ENCODE measurements around the gene PTPA. TPM values are rescaled to one million over a fixed set of nuclear protein-coding genes. Genes with fewer than 3 reads are reported as not detected.
A peak's percentile ranks its signal among the peaks of the same experiment; 100 is the strongest.
"Not testable (repeated sequence)": the region's sequence is repeated elsewhere in the genome, so short reads cannot be mapped to it uniquely, and the experiment has no call there.

Gene PTPA
- total RNA-seq, 2 experiments from 2014 or later, result 83.0 to 94.5 TPM

DNA sequence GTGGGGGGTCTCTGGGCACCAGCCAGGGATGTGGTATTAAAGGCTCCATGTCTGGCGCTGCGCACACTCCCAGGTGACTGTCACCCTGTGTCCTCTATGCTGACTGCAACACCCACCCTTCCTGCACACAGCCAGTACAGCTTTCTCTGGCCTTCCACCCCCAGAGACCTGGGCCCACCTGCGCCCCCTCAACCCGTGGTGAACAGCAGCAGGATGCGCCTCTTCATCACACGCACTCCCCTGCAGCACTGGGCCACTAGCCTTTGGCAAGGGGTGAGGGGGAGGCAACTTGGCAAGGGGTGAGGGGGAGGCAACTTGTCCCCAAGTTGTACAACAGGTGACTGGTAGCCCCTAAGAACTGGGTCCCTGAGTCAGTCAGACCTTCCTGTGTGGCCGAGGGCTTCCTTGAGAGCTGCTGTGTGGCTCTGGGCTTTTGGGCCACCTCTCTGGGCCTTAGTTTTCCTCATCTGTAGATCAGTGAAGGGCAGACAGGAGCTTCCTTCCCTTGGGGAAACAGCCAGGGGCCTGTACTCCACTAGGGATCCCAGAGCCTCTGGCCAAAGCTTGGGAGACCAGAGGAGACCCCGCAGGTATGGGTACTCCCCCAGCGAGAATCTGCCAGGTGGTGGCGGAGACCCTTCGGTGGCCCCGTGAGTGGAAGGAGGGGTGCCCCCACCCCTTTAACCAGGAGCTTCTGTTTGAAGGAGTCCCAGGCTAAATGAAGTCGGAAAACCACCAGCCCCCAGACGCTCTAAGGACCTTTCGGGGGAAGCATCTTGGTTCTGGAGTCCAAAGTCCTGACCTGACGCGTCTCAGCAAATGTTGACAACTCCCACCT is 5.1 kb upstream of the PTPA start:
- H3K4me3 Mint-ChIP-seq, result no peak overlapping the region
- H3K27me3 Mint-ChIP-seq (ENCODE audit: low read depth), result no peaks in the 10 kb centered on the region
- intact Hi-C loops (cut with micrococcal nuclease), result no loop called here
- H3K27ac Mint-ChIP-seq, result no peak overlapping the region
- DNase-seq, result no peak
- peaks cover 8% of the 10 kb centered on the region for H3K4me1 Mint-ChIP-seq (ENCODE audit: low read depth)
- H3K9me3 Mint-ChIP-seq, result no peaks in the 10 kb centered on the region
- CTCF ChIA-PET, result interaction anchor here (0.8 to 1.0 kb wide), 2 partner anchors 25 to 400 kb away, joined by 3 to 4 read pairs; no protein-coding TSS in a partner anchor
- H3K36me3 Mint-ChIP-seq (ENCODE audit: low read depth), result no peaks in the 10 kb centered on the region

DNA sequence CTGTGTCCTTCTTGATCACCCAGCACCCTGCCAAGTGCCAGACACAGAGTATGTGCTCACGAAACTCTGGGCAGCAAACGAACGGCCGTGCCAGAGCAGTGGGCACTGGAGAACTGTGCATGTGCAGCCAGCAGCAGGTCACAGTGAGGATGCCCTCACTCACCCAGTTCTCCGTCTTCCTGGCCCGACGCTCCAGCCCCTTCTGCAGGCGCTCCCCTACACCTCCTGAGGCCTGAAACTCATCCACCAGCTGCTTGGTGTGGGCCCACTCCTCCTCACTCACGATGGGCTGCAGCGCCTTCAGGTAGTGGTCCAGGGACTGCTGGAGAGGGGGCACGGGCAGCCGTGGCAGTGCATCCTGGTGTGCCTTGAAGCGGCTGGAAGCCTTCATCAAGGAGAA is 3.6 kb upstream of the PTPA start:
- no peaks in the 10 kb centered on the region for H3K36me3 Mint-ChIP-seq (ENCODE audit: low read depth)
- no peaks in the 10 kb centered on the region for H3K9me3 Mint-ChIP-seq
- H3K4me3 Mint-ChIP-seq, result no peak overlapping the region
- CTCF ChIA-PET, result no interaction called here
- peaks cover 14% of the 10 kb centered on the region for H3K4me1 Mint-ChIP-seq (ENCODE audit: low read depth)
- no peak for DNase-seq
- no peak overlapping the region for H3K27ac Mint-ChIP-seq
- H3K27me3 Mint-ChIP-seq (ENCODE audit: low read depth), result no peaks in the 10 kb centered on the region
- intact Hi-C loops (cut with micrococcal nuclease), result no loop called here

DNA sequence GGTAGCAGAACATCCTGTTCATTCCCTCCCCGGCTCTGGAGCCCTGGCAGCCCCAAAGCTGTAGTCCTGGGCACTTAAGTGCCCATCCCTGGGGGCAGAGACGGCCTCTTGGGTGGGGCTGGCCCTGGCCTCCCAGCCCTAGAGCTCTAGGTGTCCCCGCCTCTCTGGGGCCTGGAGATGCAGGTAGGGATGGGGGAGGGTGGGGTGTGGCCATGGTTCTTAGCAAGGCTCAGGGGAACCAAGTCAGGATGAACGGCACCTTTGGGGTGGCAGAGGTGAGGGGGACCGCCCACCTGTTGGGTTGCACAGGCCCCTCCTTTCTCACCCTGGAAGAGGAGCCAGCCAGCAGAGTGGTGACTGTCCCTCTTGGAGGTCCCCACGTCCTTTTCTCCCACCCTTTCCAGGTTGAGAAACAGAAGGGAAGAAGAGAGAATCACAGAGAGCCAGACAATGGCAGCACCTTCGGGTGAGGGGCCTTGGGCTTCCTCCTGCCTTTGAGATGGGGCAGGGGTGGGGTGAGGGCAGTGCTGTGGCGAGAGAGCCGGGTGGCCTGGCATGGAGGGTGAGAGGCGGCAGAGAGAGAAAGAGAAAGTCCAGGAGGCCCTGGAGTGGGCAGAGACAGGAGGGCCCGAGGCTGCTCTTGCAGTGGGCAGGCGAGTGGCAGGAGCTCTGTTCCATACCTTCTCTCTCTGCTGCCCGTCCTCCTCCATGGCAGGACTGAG is 3.0 kb upstream of the PTPA start:
- Mint-ChIP-seq H3K9me3 (no peaks in the 10 kb centered on the region), H3K4me1 (ENCODE audit: low read depth) (peaks cover 16% of the 10 kb centered on the region), H3K27me3 (ENCODE audit: low read depth) (no peaks in the 10 kb centered on the region), H3K27ac (no peak overlapping the region), H3K36me3 (ENCODE audit: low read depth) (no peaks in the 10 kb centered on the region), H3K4me3 (no peak overlapping the region)
- no peak for DNase-seq
- intact Hi-C loops (cut with micrococcal nuclease), result no loop called here
- CTCF ChIA-PET, result interaction anchor here (1.0 kb wide), 1 partner anchor 34 kb away, joined by 3 read pairs; no protein-coding TSS in a partner anchor

DNA sequence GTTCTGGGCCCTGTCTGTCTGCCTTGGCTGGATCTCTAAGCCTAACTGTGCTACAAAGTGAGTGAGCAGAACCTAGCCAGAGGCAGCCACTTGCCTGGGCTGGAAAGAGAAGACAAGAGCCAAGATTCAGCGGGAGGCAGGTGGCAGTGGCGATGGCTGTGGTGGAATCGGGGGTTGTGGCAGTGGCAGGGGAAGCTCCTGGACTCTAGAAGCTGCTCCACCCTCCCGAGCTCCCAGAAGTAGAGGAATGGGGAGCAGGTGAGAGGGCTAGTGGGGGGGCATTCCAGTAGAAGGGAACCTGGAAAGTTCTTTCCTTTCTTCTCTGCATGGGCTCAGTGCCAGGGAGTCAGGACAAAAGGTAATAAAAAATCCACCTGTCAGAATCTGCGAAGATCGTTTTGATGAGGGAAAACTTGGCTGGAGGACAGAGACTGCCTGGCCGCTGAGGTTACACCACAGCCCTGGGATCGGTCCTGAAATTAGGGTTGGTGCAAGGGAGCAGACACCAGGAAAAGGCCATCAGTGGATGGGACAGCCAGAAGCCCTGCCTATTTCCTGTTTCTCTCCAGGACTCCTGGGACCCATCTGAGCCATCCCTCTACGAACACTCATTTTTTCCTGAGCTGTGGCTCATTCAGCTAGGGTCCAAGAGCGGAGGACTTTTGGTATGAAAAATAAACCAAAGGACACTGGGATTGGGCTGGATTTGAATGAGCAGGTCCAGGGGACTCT is 2.2 kb upstream of the PTPA start:
- CTCF ChIA-PET, result interaction anchor here (1.0 kb wide), 1 partner anchor 33 kb away, joined by 3 read pairs; no protein-coding TSS in a partner anchor

DNA sequence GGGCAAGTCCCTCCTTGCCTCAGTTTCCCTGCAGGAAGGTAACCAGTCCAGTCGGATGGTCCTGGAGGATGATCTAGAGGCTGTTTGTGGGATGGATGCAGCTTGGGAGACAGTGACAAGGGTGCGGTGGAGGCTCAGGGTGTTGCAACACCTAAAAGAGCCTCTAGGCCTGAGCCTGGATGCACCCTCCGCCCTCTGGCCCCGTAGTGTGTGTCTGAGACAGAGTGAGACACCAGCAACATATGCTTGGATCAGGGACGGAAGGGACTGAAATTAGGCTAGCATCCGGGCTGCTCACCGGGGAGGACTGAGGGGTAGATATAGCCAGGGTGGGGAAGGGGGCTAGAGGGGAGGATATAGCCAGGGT is 1.7 kb upstream of the PTPA start:
- intact Hi-C loops (cut with micrococcal nuclease), result no loop called here
- CTCF ChIA-PET, result no interaction called here
- peak overlapping the region; percentile 54 for H3K4me3 Mint-ChIP-seq
- no peaks in the 10 kb centered on the region for H3K36me3 Mint-ChIP-seq (ENCODE audit: low read depth)
- no peak overlapping the region for H3K27ac Mint-ChIP-seq
- H3K4me1 Mint-ChIP-seq (ENCODE audit: low read depth), result peaks cover 29% of the 10 kb centered on the region
- no peaks in the 10 kb centered on the region for H3K27me3 Mint-ChIP-seq (ENCODE audit: low read depth)
- DNase-seq, result peak; percentile 28
- H3K9me3 Mint-ChIP-seq, result no peaks in the 10 kb centered on the region

More for the DNA sequence above, 2.2 kb upstream of the PTPA start:
- intact Hi-C loops (cut with micrococcal nuclease), result no loop called here
- no peak overlapping the region for H3K27ac Mint-ChIP-seq
- DNase-seq, result no peak
- no peaks in the 10 kb centered on the region for H3K27me3 Mint-ChIP-seq (ENCODE audit: low read depth)
- no peaks in the 10 kb centered on the region for H3K36me3 Mint-ChIP-seq (ENCODE audit: low read depth)
- peaks cover 23% of the 10 kb centered on the region for H3K4me1 Mint-ChIP-seq (ENCODE audit: low read depth)
- H3K4me3 Mint-ChIP-seq, result peak overlapping the region; percentile 54
- no peaks in the 10 kb centered on the region for H3K9me3 Mint-ChIP-seq

DNA sequence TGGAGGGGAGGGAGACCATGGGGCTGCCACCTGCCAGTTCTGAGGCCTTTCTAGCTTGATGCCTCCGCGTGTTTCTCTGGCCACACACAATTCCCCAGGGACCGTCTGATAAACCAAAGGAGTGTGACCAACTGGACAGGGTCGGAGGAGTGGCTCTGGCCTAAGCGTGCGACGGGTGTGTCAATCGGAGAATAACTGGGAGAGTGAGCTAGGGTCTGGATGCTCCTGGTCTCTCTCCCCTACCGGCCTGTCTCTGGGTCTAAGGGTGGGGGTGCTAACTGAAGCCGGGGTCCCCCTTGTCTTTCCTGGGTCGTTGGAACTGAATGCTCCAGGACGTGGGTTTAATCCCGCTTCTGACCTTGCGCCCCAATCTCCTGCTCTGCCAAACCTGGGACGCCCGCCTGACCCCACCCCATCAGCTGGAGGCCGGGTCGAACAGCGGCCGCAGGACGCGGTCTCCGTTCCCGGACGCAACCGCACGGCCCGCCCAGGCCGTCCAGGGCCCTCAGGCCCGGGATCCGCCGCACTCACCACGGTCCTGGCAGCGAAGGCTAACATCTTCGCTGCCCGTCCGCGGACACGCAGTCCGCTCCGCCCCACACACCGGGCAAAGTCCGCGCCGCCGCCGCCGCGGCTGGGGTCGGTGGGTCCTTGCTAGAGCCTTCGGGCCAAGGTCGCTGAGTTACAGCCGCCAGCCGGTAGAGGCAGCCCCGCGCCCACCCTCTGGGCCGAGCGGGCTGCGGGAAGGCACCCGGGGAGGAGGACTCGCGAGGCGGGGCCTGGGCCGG is 1.1 kb upstream of the PTPA start:
- no peaks in the 10 kb centered on the region for H3K9me3 Mint-ChIP-seq
- H3K36me3 Mint-ChIP-seq (ENCODE audit: low read depth), result no peaks in the 10 kb centered on the region
- CTCF ChIA-PET, result interaction anchor here (1.0 kb wide), 1 partner anchor 29 kb away, joined by 3 read pairs; the partner anchor contains the start of gene DOLPP1
- no peaks in the 10 kb centered on the region for H3K27me3 Mint-ChIP-seq (ENCODE audit: low read depth)
- peaks cover 35% of the 10 kb centered on the region for H3K4me1 Mint-ChIP-seq (ENCODE audit: low read depth)
- H3K4me3 Mint-ChIP-seq, result peak overlapping the region; percentile 57
- intact Hi-C loops (cut with micrococcal nuclease), result loop anchor here (1.0 to 5.0 kb wide), 4 partner anchors 29 to 293 kb away; partner anchors contain the start of genes DOLPP1, ENDOG, MIGA2 and SH3GLB2
- no peak overlapping the region for H3K27ac Mint-ChIP-seq
- peak; percentile 12 for DNase-seq

DNA sequence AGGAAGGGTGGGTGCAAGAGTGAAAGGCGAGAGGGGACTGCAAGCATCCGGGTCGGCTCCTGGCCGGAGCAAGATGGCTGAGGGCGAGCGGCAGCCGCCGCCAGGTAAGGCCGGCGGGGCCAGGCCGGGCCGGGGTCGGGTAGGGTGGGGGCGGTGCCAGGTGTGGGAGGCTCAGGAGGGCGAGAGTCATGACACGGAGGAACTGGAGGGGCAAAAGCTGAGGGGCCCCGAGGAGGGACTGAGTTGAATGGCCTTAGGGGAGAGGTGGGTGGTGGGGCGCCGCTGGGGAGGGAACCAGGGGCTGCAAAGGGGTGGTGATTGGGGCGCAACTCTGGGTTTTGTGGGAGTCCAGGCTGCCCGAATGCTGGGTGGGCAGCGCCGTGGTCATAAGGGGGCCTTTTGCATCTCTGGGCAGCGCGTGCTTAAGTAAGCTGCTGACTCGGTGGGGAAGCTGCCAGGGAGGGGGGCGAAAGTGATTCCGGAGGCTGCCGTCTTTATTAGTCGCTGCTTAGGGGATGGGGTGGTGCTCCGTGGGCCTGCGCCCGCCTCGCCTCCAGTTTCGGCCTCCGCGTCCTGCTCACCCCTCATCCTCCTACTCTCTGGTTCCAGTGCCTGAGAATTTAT is 425 bp downstream of the PTPA start:
- H3K4me3 Mint-ChIP-seq, result peak overlapping the region; percentile 87
- CTCF ChIA-PET, result interaction anchor here (1.0 to 2.6 kb wide), 3 partner anchors 19 to 294 kb away, joined by 3 to 8 read pairs (median 4); no protein-coding TSS in a partner anchor
- no peaks in the 10 kb centered on the region for H3K9me3 Mint-ChIP-seq
- peak overlapping the region; percentile 93 for H3K27ac Mint-ChIP-seq
- no peaks in the 10 kb centered on the region for H3K36me3 Mint-ChIP-seq (ENCODE audit: low read depth)
- H3K4me1 Mint-ChIP-seq (ENCODE audit: low read depth), result peaks cover 38% of the 10 kb centered on the region
- peak; percentile 47 for DNase-seq
- H3K27me3 Mint-ChIP-seq (ENCODE audit: low read depth), result no peaks in the 10 kb centered on the region
- intact Hi-C loops (cut with micrococcal nuclease), result loop anchor here (1.0 to 5.0 kb wide), 3 partner anchors 29 to 294 kb away; partner anchors contain the start of genes ENDOG and SH3GLB2

DNA sequence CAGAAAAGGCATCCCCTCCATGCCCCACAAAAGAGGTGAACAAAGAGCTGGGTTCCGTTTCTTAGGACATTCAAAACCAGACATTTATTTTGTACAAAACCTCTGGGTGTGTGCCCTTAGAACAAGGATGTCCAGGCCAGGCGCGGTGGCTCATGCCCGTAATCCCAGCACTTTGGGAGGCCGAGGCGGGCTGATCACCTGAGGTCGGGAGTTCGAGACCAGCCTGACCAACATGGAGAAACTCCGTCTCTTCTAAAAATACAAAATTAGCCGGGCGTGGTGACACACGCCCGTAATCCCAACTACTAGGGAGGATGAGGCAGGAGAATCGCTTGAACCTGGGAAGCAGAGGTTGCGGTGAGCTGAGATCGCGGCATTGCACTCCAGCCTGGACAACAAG is 1.3 kb downstream of the PTPA start:
- CTCF ChIA-PET, result interaction anchor here (0.7 to 2.6 kb wide), 4 partner anchors 9 to 293 kb away, joined by 3 to 8 read pairs (median 4); no protein-coding TSS in a partner anchor
- H3K27ac Mint-ChIP-seq; H3K27me3 Mint-ChIP-seq (ENCODE audit: low read depth); H3K36me3 Mint-ChIP-seq (ENCODE audit: low read depth); H3K9me3 Mint-ChIP-seq; DNase-seq: not testable (repeated sequence)
- H3K4me1 Mint-ChIP-seq (ENCODE audit: low read depth), result peaks cover 38% of the 10 kb centered on the region
- intact Hi-C loops (cut with micrococcal nuclease), result loop anchor here (5.0 kb wide), 1 partner anchor 295 kb away; the partner anchor contains the start of gene ENDOG
- H3K4me3 Mint-ChIP-seq, result peak overlapping the region; percentile 87

DNA sequence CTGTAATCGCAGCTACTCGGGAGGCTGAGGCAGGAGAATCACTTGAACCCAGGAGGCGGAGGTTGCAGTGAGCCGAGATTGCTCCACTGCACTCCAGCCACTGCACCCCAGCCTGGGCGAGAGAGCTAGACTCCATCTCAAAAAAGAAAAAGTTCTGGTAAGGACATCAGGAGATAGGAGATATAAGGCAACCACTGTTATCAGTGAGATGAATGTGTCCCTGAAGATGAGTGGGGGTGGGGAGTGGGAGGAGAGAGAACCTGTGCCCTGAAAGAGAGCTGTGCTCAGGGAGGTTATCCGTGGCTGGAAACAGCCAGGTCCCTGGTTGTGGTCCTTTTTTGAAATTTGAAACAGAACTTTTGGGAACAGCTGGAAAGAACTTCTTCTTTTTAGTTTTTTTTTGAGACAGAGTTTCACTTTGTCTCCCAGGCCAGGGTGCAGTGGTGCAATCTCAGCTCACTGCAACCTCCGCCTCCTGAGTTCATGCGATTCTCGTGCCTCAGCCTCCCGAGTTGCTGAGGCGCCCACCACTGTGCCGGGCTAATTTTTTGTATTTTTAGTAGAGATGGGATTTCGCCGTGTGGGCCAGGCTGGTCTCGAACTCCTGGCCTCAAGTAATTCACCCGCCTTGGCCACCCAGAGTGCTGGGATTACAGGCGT is 2.6 kb downstream of the PTPA start:
- CTCF ChIA-PET, result interaction anchor here (1.0 to 1.9 kb wide), 3 partner anchors 18 to 29 kb away, joined by 3 to 4 read pairs (median 3); no protein-coding TSS in a partner anchor
- Mint-ChIP-seq H3K9me3 (peaks cover 1% of the 10 kb centered on the region), H3K27ac (no peak overlapping the region), H3K4me1 (ENCODE audit: low read depth) (peaks cover 37% of the 10 kb centered on the region), H3K4me3 (no peak overlapping the region), H3K27me3 (ENCODE audit: low read depth) (no peaks in the 10 kb centered on the region), H3K36me3 (ENCODE audit: low read depth) (peaks cover 3% of the 10 kb centered on the region)
- intact Hi-C loops (cut with micrococcal nuclease), result loop anchor here (5.0 kb wide), 1 partner anchor 296 kb away; the partner anchor contains the start of gene ENDOG
- no peak for DNase-seq

DNA sequence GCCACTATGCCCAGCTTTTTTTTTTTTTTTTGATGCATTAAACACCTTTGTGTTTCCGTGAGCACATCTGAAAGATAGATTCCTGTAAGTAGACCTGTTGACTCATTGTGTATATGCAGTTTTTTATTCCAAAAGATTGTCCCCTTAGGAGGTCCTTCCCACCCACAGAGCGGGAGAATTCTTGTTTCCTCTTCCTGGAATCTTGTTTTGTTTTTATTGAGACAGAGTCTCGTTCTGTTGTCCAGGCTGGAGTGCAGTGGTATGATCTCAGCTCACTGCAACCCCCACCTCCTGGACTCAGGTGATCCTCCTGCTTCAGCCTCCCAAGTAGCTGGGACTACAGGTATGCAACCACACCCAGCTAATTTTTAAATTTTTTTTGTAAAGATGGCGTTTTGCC is 7.6 kb downstream of the PTPA start:
- Mint-ChIP-seq H3K4me1 (ENCODE audit: low read depth) (peaks cover 19% of the 10 kb centered on the region), H3K4me3 (no peak overlapping the region), H3K9me3 (peaks cover 1% of the 10 kb centered on the region), H3K27ac (no peak overlapping the region), H3K36me3 (ENCODE audit: low read depth) (peaks cover 22% of the 10 kb centered on the region), H3K27me3 (ENCODE audit: low read depth) (no peaks in the 10 kb centered on the region)
- intact Hi-C loops (cut with micrococcal nuclease), result no loop called here
- no peak for DNase-seq
- CTCF ChIA-PET, result interaction anchor here (1.2 kb wide), 1 partner anchor 506 kb away, joined by 3 read pairs; no protein-coding TSS in a partner anchor

Measured in activated naive CD4-positive, alpha-beta T cell treated with anti-CD3 and anti-CD28 coated beads for 36 hours (primary cell).